ENCODE data around the gene TRIM42. TPM values are rescaled to one million over a fixed set of nuclear protein-coding genes. Genes with fewer than 3 reads are reported as not detected.
A peak's percentile ranks its signal among the peaks of the same experiment; 100 is the strongest.

Gene TRIM42
- polyA plus RNA-seq, 1 donor (not counting 4 experiments of a cell fraction or from before 2014, with no cell fraction given): not detected

- no peaks in the 10 kb centered on the region for H3K9me1 ChIP-seq (ENCODE audit: control insufficient read depth, extremely low read depth, insufficient read depth, low read length)
- H3K27me3 ChIP-seq (ENCODE audit: control insufficient read depth, extremely low read depth, insufficient read depth, low read length): peaks cover 4% of the 10 kb centered on the region
- H3K27ac ChIP-seq (ENCODE audit: control insufficient read depth, insufficient read depth, low read length): no peak overlapping the region
- no peak overlapping the region for H2AFZ ChIP-seq (ENCODE audit: control insufficient read depth, low read length)
- no peak overlapping the region for H3K4me3 ChIP-seq (ENCODE audit: control insufficient read depth in 2 of 3, extremely low read depth in 1 of 3, insufficient read depth in 2 of 3, low read depth in 1 of 3, low read length in 3 of 3)
- no peak for FAIRE-seq
- H3K79me2 ChIP-seq (ENCODE audit: control insufficient read depth, insufficient read depth, low read length): no peaks in the 10 kb centered on the region
- dilution Hi-C loops (cut with MboI; ENCODE audit: extremely low pct_ligation_motif_present, low sequenced_read_pairs): no loop called here
- H3K4me1 ChIP-seq (ENCODE audit: control insufficient read depth, extremely low read depth, insufficient read depth, low read length): no peaks in the 10 kb centered on the region
- no peaks in the 10 kb centered on the region for H3K9me3 ChIP-seq (ENCODE audit: control insufficient read depth, low read depth, low read length)
- no peak overlapping the region for H3K9ac ChIP-seq (ENCODE audit: control insufficient read depth, extremely low read depth, insufficient read depth, low read length)
- DNase-seq (ENCODE audit: low read depth, low spot score): no peak
- H4K20me1 ChIP-seq (ENCODE audit: control insufficient read depth, extremely low read depth, insufficient read depth, low read length): no peaks in the 10 kb centered on the region
- no peak for TF ChIP-seq EZH2 (IDR thresholded peaks at IDR 0.05; ENCODE audit: low read length)
- no peak for TF ChIP-seq CTCF (optimal IDR thresholded peaks at IDR 0.05 in 1 of 3, IDR thresholded peaks at IDR 0.05 in 1 of 3, conservative IDR thresholded peaks at IDR 0.05 in 1 of 3; ENCODE audit: extremely low read depth in 1 of 3, insufficient read depth in 2 of 3, low read length in 3 of 3)
- no peaks in the 10 kb centered on the region for H3K36me3 ChIP-seq (ENCODE audit: control insufficient read depth in 2 of 2, extremely low read depth in 1 of 2, insufficient read depth in 2 of 2, low read length in 2 of 2)
- no peak overlapping the region for H3K4me2 ChIP-seq (ENCODE audit: control insufficient read depth, extremely low read depth, insufficient read depth, low read depth, low read length)
Observed at GRCh38 chr3:140712301-140712700, 34.4 kb downstream of the TRIM42 start.

GRCh38 chr3:140715035-140715434 is 37.2 kb downstream of the TRIM42 start:
- H3K27ac ChIP-seq (ENCODE audit: control insufficient read depth, insufficient read depth, low read length): no peak overlapping the region
- dilution Hi-C loops (cut with MboI; ENCODE audit: extremely low pct_ligation_motif_present, low sequenced_read_pairs): no loop called here
- TF ChIP-seq CTCF (optimal IDR thresholded peaks at IDR 0.05 in 1 of 3, IDR thresholded peaks at IDR 0.05 in 1 of 3, conservative IDR thresholded peaks at IDR 0.05 in 1 of 3; ENCODE audit: extremely low read depth in 1 of 3, insufficient read depth in 2 of 3, low read length in 3 of 3): no peak
- no peak for TF ChIP-seq EZH2 (IDR thresholded peaks at IDR 0.05; ENCODE audit: low read length)
- H3K4me3 ChIP-seq (ENCODE audit: control insufficient read depth in 2 of 3, extremely low read depth in 1 of 3, insufficient read depth in 2 of 3, low read depth in 1 of 3, low read length in 3 of 3): no peak overlapping the region
- no peak for FAIRE-seq
- H4K20me1 ChIP-seq (ENCODE audit: control insufficient read depth, extremely low read depth, insufficient read depth, low read length): no peaks in the 10 kb centered on the region
- no peaks in the 10 kb centered on the region for H3K36me3 ChIP-seq (ENCODE audit: control insufficient read depth in 2 of 2, extremely low read depth in 1 of 2, insufficient read depth in 2 of 2, low read length in 2 of 2)
- peaks cover 4% of the 10 kb centered on the region for H3K27me3 ChIP-seq (ENCODE audit: control insufficient read depth, extremely low read depth, insufficient read depth, low read length)
- H3K79me2 ChIP-seq (ENCODE audit: control insufficient read depth, insufficient read depth, low read length): no peaks in the 10 kb centered on the region
- peak overlapping the region; percentile 32 for H2AFZ ChIP-seq (ENCODE audit: control insufficient read depth, low read length)
- no peaks in the 10 kb centered on the region for H3K9me1 ChIP-seq (ENCODE audit: control insufficient read depth, extremely low read depth, insufficient read depth, low read length)
- DNase-seq (ENCODE audit: low read depth, low spot score): no peak
- H3K4me2 ChIP-seq (ENCODE audit: control insufficient read depth, extremely low read depth, insufficient read depth, low read depth, low read length): peak overlapping the region; percentile 17
- H3K9ac ChIP-seq (ENCODE audit: control insufficient read depth, extremely low read depth, insufficient read depth, low read length): no peak overlapping the region
- no peaks in the 10 kb centered on the region for H3K9me3 ChIP-seq (ENCODE audit: control insufficient read depth, low read depth, low read length)
- H3K4me1 ChIP-seq (ENCODE audit: control insufficient read depth, extremely low read depth, insufficient read depth, low read length): no peaks in the 10 kb centered on the region
